ENCODE measurements around the gene TTYH3.

DNA sequence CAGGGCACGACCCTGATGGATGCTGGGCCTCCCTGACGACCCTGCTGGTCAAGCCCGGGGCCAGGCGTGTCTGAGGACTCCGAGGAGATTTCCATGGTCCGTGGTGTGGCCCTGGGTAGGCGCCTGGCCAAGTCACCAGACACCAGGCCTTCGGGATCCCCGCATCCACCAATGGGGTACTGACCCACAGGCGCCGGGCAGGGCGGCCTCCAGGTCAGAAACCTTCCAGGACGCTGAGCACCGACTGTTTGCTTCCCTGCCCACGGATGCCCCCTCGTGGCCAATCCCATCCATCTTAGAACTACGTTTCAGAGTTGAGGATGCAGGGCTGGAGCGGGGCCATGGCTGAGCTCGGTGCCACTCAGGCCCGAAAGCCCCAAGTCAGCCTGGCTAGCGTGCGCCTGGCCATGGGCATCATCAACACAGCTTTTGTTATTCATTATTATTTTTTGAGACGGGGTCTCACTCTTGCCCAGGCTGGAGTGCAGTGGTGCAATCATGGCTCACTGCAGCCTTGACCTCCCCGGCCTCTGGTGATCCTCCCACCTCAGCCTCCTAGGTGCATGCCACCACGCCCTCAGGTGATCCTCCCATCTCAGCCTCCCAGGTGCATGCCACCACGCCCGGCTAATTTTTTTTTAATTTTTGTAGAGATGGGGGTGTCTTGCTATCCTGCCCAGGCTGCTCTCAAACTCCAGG, 49.2 kb downstream of the TTYH3 start:
- TF ChIP-seq, protein P1, sequence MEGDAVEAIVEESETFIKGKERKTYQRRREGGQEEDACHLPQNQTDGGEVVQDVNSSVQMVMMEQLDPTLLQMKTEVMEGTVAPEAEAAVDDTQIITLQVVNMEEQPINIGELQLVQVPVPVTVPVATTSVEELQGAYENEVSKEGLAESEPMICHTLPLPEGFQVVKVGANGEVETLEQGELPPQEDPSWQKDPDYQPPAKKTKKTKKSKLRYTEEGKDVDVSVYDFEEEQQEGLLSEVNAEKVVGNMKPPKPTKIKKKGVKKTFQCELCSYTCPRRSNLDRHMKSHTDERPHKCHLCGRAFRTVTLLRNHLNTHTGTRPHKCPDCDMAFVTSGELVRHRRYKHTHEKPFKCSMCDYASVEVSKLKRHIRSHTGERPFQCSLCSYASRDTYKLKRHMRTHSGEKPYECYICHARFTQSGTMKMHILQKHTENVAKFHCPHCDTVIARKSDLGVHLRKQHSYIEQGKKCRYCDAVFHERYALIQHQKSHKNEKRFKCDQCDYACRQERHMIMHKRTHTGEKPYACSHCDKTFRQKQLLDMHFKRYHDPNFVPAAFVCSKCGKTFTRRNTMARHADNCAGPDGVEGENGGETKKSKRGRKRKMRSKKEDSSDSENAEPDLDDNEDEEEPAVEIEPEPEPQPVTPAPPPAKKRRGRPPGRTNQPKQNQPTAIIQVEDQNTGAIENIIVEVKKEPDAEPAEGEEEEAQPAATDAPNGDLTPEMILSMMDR (IDR thresholded peaks at IDR 0.05 in 8 of 11, conservative IDR thresholded peaks at IDR 0.05 in 3 of 11), result peak; percentile 30 to 84 (median 69)
- no peak for TF ChIP-seq POLR2A (IDR thresholded peaks at IDR 0.05)

All from spleen (tissue), 7 donors.